ENCODE data around the gene ACP3. TPM values are rescaled to one million over a fixed set of nuclear protein-coding genes. Genes with fewer than 3 reads are reported as not detected.

ACP3 gene
- total and polyA plus RNA-seq, 2 of the 13 experiments (the other 11 are each of a cell fraction or from before 2014, with no cell fraction given) = not detected

- H3K4me2 ChIP-seq (ENCODE audit: low read depth, low read length) = no peak overlapping the region
- no peaks in the 10 kb centered on the region for H4K20me1 ChIP-seq (ENCODE audit: insufficient read depth, low read length)
- ChIA-PET POLR2A (no interaction called here), CTCF (ENCODE audit: low intra/inter-chr PET ratio, low total read pairs) (interaction anchor here (1.3 kb wide), 1 partner anchor 50 kb away, joined by 4 read pairs; no protein-coding TSS in a partner anchor)
- peaks cover 0 to 3% of the 10 kb centered on the region in 2 experiments; a peak in 1 of 5 replicates for H3K27me3 ChIP-seq (ENCODE audit: control insufficient read depth in 1 of 2, insufficient read depth in 2 of 2, low read length in 2 of 2)
- no peak overlapping the region for H3K4me3 ChIP-seq (replicated peaks in 1 of 3; ENCODE audit: insufficient read depth in 1 of 3, low read depth in 2 of 3, low read length in 3 of 3)
- H3K27ac ChIP-seq (ENCODE audit: extremely low read length, insufficient read depth, low read length) = no peak overlapping the region
- no peaks in the 10 kb centered on the region for H3K79me2 ChIP-seq (ENCODE audit: insufficient read depth, low read length)
- no peak for ATAC-seq
- no peak overlapping the region for H2AFZ ChIP-seq (ENCODE audit: low read length)
- no peaks in the 10 kb centered on the region for H3K36me3 ChIP-seq (replicated peaks in 1 of 2; ENCODE audit: control insufficient read depth in 1 of 2, insufficient read depth in 2 of 2, low read length in 2 of 2)
- H3K4me1 ChIP-seq (ENCODE audit: insufficient read depth, low read length) = no peaks in the 10 kb centered on the region
- H3K9me3 ChIP-seq (ENCODE audit: low read length) = no peaks in the 10 kb centered on the region
- no TSS peak for BruUV-seq (replicated peaks)
- in situ Hi-C loops (cut with HindIII; ENCODE audit: extremely low pct_ligation_motif_present, low pct_unique_long_range_greater_than_20kb) (loop anchor here (5.0 kb wide), 1 partner anchor 46 kb away; no protein-coding TSS in a partner anchor), intact Hi-C loops (cut with micrococcal nuclease; ENCODE audit: unreplicated experiment) (no loop called here)
- 2% methylated on average over 5 of the region's 5 CpGs for WGBS (ENCODE audit: low lambda C conversion rate)
- DNase-seq (ENCODE audit: low spot score) = no peak
- no peak overlapping the region for H3K9ac ChIP-seq (ENCODE audit: insufficient read depth, low read depth, low read length)
- no peak for FAIRE-seq
- TF ChIP-seq ELF1 (CRISPR knock-in tag; IDR thresholded peaks at IDR 0.05) (no peak), GFI1 (CRISPR knock-in tag; IDR thresholded peaks at IDR 0.05; ENCODE audit: borderline replicate concordance) (no peak), ZNF136 (CRISPR knock-in tag; IDR thresholded peaks at IDR 0.05; ENCODE audit: low read depth) (no peak), CHCHD3 (CRISPR knock-in tag; IDR thresholded peaks at IDR 0.05) (no peak), XBP1 (CRISPR knock-in tag; IDR thresholded peaks at IDR 0.05) (no peak), ZHX1 (CRISPR knock-in tag; IDR thresholded peaks at IDR 0.05; ENCODE audit: low read depth) (no peak), ARID4A (CRISPR knock-in tag; IDR thresholded peaks at IDR 0.05; ENCODE audit: borderline replicate concordance) (no peak), SRSF4 (IDR thresholded peaks at IDR 0.05; ENCODE audit: low read depth, low read length, poor library complexity, severe bottlenecking) (no peak), BCLAF1 (IDR thresholded peaks at IDR 0.05) (no peak), PBX2 (CRISPR knock-in tag; IDR thresholded peaks at IDR 0.05) (no peak), ZBTB43 (CRISPR knock-in tag; conservative IDR thresholded peaks at IDR 0.05) (no peak)
Measured at GRCh38 chr3:132351222-132351806, 34.1 kb downstream of the ACP3 start.

Data from HepG2 (cell line).